Measurements from ENCODE around the gene LSAMP. TPM values are rescaled to one million over a fixed set of nuclear protein-coding genes. Genes with fewer than 3 reads are reported as not detected.

LSAMP gene
- total and polyA plus RNA-seq, 2 donors (not counting 1 experiment from before 2014, with no cell fraction given): not detected

DNA sequence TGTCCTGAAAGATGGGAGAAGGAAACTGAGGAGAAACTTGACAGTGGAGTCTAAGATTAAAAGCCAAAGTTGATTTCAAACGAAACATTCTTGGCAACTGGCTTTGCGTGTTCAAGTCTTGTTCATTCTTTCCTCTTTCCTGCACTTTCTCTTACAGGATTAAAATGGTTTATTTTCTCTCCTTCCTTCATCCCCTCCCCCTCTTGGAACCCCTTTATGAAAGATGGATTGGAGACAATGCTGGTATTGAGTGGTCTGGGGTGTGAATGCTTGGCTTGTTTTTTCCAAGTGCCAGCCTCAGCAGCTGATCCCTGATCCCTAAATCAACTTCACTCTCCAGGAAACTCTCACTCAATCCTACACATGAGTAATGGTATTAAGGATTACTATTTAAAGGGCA is 703 bp upstream of the LSAMP start:
- DNase-seq: no peak
- H3K4me1 Mint-ChIP-seq: no peaks in the 10 kb centered on the region
- intact Hi-C loops (cut with micrococcal nuclease): no loop called here
- TF ChIP-seq, protein P1, sequence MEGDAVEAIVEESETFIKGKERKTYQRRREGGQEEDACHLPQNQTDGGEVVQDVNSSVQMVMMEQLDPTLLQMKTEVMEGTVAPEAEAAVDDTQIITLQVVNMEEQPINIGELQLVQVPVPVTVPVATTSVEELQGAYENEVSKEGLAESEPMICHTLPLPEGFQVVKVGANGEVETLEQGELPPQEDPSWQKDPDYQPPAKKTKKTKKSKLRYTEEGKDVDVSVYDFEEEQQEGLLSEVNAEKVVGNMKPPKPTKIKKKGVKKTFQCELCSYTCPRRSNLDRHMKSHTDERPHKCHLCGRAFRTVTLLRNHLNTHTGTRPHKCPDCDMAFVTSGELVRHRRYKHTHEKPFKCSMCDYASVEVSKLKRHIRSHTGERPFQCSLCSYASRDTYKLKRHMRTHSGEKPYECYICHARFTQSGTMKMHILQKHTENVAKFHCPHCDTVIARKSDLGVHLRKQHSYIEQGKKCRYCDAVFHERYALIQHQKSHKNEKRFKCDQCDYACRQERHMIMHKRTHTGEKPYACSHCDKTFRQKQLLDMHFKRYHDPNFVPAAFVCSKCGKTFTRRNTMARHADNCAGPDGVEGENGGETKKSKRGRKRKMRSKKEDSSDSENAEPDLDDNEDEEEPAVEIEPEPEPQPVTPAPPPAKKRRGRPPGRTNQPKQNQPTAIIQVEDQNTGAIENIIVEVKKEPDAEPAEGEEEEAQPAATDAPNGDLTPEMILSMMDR (IDR thresholded peaks at IDR 0.05): no peak
- no peak for TF ChIP-seq EZH2 (IDR thresholded peaks at IDR 0.05; ENCODE audit: borderline replicate concordance, insufficient read depth, low read depth, low read length, poor library complexity, severe bottlenecking)
- Histone ChIP-seq H2AFZ (ENCODE audit: insufficient read depth, low read depth, low read length, poor library complexity, severe bottlenecking) (no peak overlapping the region), H3K27ac (ENCODE audit: low read length in 2 of 2) (no peak overlapping the region), H3K9me3 (ENCODE audit: control extremely low read depth in 1 of 3, control insufficient read depth in 2 of 3, insufficient read depth in 1 of 3, low read length in 2 of 3) (peaks cover 0 to 7% (median 0%) of the 10 kb centered on the region in 3 donors), H4K20me1 (ENCODE audit: control insufficient read depth, insufficient read depth, low read length, poor library complexity, severe bottlenecking) (no peaks in the 10 kb centered on the region), H3K4me2 (replicated peaks; ENCODE audit: low read depth, low read length, poor library complexity, severe bottlenecking) (no peak overlapping the region), H3K9ac (ENCODE audit: low read length) (no peak overlapping the region), H3K27me3 (replicated peaks in 1 of 4; ENCODE audit: control extremely low read depth in 1 of 4, control insufficient read depth in 3 of 4, insufficient read depth in 4 of 4, low read length in 3 of 4) (peaks cover 0 to 2% (median 0%) of the 10 kb centered on the region in 4 experiments), H3K36me3 (replicated peaks in 1 of 2; ENCODE audit: control extremely low read depth in 1 of 2, control insufficient read depth in 1 of 2, extremely low read depth in 1 of 2, insufficient read depth in 2 of 2, low read length in 1 of 2) (no peaks in the 10 kb centered on the region), H3K4me1 (ENCODE audit: control insufficient read depth in 2 of 2, insufficient read depth in 2 of 2, low read length in 2 of 2) (no peaks in the 10 kb centered on the region), H3K79me2 (ENCODE audit: control insufficient read depth, insufficient read depth, low read length) (no peaks in the 10 kb centered on the region), H3K4me3 (ENCODE audit: control extremely low read depth in 1 of 5, extremely low read depth in 1 of 5, insufficient read depth in 1 of 5, low read depth in 2 of 5, low read length in 4 of 5) (no peak overlapping the region)
- no CpG with 5 or more reads among the region's 2 CpGs for WGBS (ENCODE audit: insufficient coverage)
- H3K27me3 Mint-ChIP-seq: peaks cover 3% of the 10 kb centered on the region
- no peak for ATAC-seq (ENCODE audit: low read depth)
- POLR2A ChIA-PET: no interaction called here
- CTCF ChIA-PET: no interaction called here
- H3K4me3 Mint-ChIP-seq: no peak overlapping the region
- no peak overlapping the region for H3K27ac Mint-ChIP-seq
- H3K9me3 Mint-ChIP-seq (ENCODE audit: insufficient read depth): no peaks in the 10 kb centered on the region

DNA sequence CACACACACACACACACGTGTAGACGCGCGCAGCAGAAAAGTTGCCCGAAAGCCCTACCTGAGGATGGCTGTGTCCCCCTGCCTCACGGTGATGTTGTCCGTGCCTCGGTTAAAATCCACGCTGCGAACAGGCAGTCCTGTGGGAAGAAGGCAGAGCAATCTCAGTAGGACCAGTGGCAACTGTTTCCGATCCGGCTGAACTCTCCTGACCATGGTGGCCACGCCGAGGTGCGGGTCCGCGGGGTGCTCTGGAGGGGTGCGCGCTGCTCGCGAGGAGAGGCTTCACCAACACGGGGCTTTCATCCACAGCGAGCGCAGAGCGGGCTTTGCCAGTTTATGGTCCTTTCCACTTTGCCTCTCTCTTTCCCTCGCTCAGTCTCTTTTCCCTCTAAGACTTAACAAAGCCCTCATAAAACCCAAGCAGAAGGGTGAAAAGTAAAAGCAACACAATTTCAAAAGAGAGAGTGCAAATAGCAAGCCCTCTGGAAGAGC is 422 bp downstream of the LSAMP start:
- no peak overlapping the region for H3K9ac ChIP-seq (ENCODE audit: low read length)

More for the DNA sequence above, 422 bp downstream of the LSAMP start:
- TF ChIP-seq, protein P1 (IDR thresholded peaks at IDR 0.05): no peak
- no peak for TF ChIP-seq EZH2 (IDR thresholded peaks at IDR 0.05; ENCODE audit: borderline replicate concordance, insufficient read depth, low read depth, low read length, poor library complexity, severe bottlenecking)
- intact Hi-C loops (cut with micrococcal nuclease): no loop called here
- peaks cover 3% of the 10 kb centered on the region for H3K27me3 Mint-ChIP-seq
- H3K4me1 Mint-ChIP-seq: no peaks in the 10 kb centered on the region
- no peak overlapping the region for H2AFZ ChIP-seq (ENCODE audit: insufficient read depth, low read depth, low read length, poor library complexity, severe bottlenecking)
- CTCF ChIA-PET: interaction anchor here (0.6 kb wide), 1 partner anchor 48 kb away, joined by 4 read pairs; no protein-coding TSS in a partner anchor
- no peak overlapping the region for H3K4me2 ChIP-seq (replicated peaks; ENCODE audit: low read depth, low read length, poor library complexity, severe bottlenecking)
- peaks cover 0 to 2% (median 0%) of the 10 kb centered on the region in 4 experiments for H3K27me3 ChIP-seq (replicated peaks in 1 of 4; ENCODE audit: control extremely low read depth in 1 of 4, control insufficient read depth in 3 of 4, insufficient read depth in 4 of 4, low read length in 3 of 4)
- no peak for ATAC-seq (ENCODE audit: low read depth)
- POLR2A ChIA-PET: no interaction called here
- no peak overlapping the region for H3K4me3 ChIP-seq (ENCODE audit: control extremely low read depth in 1 of 5, extremely low read depth in 1 of 5, insufficient read depth in 1 of 5, low read depth in 2 of 5, low read length in 4 of 5)
- H3K27ac ChIP-seq (ENCODE audit: low read length in 2 of 2): no peak overlapping the region
- peaks cover 0 to 7% (median 0%) of the 10 kb centered on the region in 3 donors for H3K9me3 ChIP-seq (ENCODE audit: control extremely low read depth in 1 of 3, control insufficient read depth in 2 of 3, insufficient read depth in 1 of 3, low read length in 2 of 3)
- no peaks in the 10 kb centered on the region for H3K79me2 ChIP-seq (ENCODE audit: control insufficient read depth, insufficient read depth, low read length)
- no peak overlapping the region for H3K4me3 Mint-ChIP-seq
- H3K27ac Mint-ChIP-seq: no peak overlapping the region
- no peak for DNase-seq
- WGBS (ENCODE audit: insufficient coverage): 3% methylated on average over 24 of the region's 26 CpGs
- no peaks in the 10 kb centered on the region for H3K36me3 ChIP-seq (replicated peaks in 1 of 2; ENCODE audit: control extremely low read depth in 1 of 2, control insufficient read depth in 1 of 2, extremely low read depth in 1 of 2, insufficient read depth in 2 of 2, low read length in 1 of 2)
- no peaks in the 10 kb centered on the region for H3K4me1 ChIP-seq (ENCODE audit: control insufficient read depth in 2 of 2, insufficient read depth in 2 of 2, low read length in 2 of 2)
- H4K20me1 ChIP-seq (ENCODE audit: control insufficient read depth, insufficient read depth, low read length, poor library complexity, severe bottlenecking): no peaks in the 10 kb centered on the region
- no peaks in the 10 kb centered on the region for H3K9me3 Mint-ChIP-seq (ENCODE audit: insufficient read depth)
